Smooth muscle cell of the brain vasculature (primary cell): Measurements from ENCODE around the gene SPACA6.

Experiments used
- DNase-seq: peaks from one replicate; pipeline ENCODE4 v3.0.0-alpha.2; 2012; ENCODE audit warnings: low read depth, low spot score

SPACA6 gene

DNA sequence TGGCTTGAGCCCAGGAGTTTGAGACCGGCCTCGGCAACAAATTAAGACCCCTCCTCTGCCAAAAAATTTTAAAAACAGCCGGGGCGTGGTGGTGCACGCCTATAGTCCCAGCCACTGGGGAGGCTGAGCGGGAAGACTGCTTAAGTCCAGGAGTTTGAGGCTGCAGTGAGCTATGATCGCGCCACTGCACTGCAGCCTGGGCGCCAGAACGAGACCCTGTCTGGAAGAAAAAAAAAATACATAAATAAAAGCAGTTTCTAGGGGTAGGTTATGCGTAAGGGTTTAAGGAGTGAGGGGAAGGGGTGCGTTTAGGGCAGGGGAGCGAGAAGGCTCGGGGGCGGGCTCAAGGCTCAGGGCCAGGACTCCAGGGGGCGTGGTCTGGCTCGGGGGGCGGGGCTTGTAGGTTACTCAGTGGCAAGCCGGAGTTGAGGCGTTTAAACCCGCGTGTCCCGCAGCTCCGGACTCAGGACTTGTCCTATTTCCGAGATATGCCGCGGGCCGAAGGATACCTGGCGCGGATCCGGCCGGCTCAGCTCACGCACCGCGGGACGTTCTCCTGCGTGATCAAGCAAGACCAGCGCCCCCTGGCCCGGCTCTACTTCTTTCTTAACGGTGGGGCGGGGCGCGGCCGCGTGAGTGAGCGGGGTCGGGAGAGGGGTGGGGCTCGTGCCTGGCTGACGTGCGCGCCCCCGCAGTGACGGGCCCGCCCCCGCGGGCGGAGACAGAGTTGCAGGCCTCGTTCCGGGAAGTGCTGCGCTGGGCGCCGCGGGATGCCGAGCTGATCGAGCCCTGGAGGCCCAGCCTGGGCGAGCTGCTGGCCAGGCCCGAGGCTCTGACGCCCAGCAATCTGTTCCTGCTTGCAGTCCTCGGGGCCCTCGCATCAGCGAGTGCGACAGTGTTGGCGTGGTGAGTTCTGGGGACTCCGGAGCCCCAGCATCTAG lies 10.7 kb downstream of the SPACA6 start:
- DNase-seq, result peak; percentile 91

- DNase-seq, result no peak
Observed at GRCh38 chr19:51704626-51705025, 11.5 kb downstream of the SPACA6 start.

DNA sequence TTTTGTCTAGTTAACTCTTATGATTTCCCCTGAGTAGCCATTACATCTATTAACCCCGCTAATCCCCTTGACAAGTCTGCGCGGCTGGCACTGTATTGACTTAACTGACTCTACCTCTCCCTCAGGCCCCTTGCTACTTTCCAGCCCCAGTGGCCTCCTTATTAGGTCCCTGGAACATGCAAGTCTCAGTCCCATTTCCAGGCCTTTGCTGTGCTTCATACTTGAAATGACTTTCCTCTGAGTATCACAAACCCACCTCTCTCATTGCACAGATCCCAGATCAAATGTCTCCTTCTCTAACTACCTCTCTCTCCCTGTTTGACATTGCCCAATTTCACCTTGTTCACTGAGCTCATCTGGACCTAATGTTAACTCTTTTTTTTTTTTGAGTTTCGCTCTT lies 13.2 kb downstream of the SPACA6 start:
- DNase-seq, result no peak

DNA sequence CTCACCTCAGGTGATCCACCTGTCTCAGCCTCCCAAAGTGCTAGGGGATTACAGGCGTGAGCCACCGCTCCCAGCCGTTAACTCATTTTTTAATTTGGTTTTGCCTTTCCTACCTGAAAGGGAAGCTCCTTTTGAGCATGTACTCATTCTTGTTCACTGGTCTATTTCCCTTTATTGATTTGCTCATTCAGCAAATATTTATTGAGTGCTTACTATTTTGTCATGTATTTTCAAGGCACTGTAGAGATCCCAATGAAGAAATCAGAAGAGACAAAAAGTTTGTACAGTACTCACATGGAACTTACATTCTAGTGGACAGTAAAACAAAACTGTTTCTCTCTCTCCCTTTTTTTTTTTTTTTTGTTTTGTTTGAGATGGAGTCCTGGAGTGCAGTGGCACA lies 13.8 kb downstream of the SPACA6 start:
- no peak for DNase-seq

DNA sequence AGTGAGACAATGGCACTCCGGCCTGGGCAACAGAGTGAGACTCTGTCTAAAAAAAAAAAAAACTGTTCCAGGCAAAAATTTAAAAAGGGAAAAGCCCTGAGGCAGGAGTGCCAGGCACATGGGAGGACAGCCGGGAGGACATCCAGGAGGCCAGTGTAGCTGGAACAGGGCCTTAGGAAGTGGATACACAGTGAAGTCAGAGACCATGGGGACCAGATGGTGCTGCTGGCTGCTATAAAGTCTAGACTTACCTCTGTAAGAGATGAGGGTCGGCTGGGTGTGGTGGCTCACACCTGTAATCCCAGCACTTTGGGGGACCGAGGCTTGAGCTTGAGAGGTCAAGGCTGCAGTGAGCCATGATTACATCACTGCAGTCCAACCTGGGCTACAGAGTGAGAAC lies 15.7 kb downstream of the SPACA6 start:
- no peak for DNase-seq

GRCh38 chr19:51709575-51709974 lies 16.4 kb downstream of the SPACA6 start:
- DNase-seq, result no peak

DNA sequence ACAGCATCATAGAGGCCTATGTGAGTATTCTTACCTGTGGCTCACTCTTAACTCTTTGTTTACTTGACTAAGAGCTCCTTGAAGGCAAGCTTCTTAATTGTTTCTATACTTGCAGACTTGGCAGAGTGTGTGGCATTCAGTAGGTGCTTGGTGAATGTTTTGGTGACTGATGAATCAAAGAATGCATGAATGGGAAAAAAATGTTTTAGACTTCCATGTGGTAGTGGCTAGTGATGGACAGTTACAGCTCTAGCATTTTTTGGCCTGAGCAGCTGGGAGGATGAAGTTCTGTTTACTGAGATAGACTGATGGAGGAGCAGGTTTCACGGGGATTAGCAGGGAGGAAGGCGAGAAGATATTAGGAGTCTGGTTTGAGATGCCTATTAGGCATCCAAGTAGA lies 17.0 kb downstream of the SPACA6 start:
- no peak for DNase-seq

- no peak for DNase-seq
Observed at GRCh38 chr19:51711702-51712101, 18.6 kb downstream of the SPACA6 start.

GRCh38 chr19:51712461-51713081 lies 19.4 kb downstream of the SPACA6 start:
- DNase-seq, result no peak

DNA sequence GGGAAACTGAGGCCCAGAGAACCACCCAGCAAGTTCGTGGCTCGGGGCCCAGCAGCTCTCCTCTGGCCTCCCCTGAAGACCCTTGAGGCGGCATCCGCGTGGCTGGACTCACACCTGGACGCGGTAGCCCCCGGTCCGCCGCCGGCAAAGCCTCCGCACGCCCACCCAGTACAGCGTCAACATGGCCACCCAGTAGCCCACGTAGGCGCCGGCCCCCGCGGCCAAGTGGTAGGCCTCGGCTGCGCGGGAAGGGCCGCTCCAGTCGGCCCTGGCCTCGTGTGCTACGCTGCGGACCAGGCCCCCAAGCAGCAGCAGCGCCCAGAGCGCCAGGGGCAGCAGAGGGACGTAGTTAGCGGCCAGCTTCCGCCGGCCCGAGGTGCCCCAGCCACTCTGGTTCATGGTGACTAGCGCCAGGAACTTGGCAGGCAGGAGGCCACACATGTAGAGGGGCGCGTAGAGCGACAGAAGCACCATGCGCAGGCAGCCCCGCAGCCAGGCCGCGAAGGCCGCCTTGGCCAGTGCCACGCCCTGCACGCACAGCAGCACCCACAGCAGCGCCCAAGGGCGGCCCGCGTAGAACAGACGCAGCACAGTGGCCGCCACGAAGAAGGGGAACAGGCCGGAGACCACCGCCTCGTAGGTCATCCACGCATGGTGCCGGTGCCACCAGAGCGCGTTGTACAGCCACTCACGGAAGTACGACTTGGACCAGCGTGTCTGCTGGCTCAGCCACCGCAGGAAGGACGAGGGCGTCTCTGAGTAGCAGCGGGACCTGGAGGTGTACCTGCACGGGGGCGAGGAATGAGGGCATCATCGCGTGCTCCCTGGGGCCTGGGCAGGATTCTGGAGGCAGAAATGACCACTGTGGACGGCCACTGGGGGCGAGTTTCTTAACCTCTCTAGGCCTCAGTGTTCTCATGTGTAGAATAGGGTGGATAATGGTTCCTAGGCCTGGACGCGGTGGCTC lies 20.5 kb downstream of the SPACA6 start:
- no peak for DNase-seq

DNA sequence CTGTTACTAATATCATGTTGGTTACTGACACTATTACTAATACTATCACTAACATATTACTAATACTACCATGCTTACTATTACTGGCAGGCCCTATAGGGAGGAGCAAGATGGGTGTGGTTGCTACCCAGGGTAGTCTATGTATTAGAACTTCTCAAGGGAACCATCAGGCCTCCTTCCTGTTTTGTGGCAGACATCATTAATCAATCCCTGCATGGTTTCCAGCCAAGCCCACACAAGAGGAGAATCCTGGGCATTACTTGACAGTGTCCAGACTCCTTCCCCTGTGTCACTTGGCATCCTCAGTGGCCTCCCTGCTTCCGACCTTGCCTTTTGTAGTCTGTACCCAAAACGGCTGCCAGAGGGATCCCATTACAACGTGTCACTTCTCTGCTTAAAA lies 21.7 kb downstream of the SPACA6 start:
- DNase-seq, result no peak

- DNase-seq, result no peak
Observed at GRCh38 chr19:51715850-51716249, 22.7 kb downstream of the SPACA6 start.

DNA sequence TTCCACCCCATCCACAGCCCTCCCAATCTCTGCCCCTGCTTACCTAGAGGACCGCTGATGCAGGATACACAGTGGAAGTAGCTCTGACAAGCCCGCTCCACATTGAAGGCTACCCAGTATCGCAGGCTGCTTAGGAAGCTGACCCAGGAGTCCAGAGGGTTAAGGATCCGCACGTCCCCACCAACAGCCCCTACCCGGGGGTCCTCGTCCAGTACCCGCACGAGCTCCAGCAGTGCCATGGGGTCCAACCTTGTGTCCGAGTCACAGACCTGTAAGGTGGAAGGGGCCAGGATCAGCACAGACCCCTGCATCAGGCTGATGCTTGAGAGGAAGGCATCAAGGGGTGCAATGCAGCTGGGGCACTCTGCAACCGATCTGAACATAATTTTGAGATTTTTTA lies 23.8 kb downstream of the SPACA6 start:
- no peak for DNase-seq

GRCh38 chr19:51719251-51719988 lies 26.3 kb downstream of the SPACA6 start:
- no peak for DNase-seq

DNA sequence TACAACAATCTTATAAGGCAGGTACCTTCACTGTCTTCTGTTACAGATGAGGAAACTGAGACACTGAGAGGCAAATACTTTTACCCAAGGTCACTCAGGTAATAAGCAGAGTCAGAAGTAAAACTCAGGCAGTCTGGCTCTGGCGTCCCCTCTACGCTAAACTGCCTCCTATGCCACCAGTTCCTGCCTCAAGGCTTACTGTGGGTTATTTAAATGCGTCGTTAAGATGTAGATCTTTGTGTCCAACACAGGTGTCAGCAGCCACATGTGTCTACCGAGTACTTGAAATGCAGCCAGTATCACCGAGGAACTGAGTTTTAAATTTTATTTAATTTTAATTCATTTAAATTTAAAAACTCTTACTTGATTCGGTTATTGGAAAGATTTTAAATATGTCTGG lies 28.8 kb downstream of the SPACA6 start:
- no peak for DNase-seq

DNA sequence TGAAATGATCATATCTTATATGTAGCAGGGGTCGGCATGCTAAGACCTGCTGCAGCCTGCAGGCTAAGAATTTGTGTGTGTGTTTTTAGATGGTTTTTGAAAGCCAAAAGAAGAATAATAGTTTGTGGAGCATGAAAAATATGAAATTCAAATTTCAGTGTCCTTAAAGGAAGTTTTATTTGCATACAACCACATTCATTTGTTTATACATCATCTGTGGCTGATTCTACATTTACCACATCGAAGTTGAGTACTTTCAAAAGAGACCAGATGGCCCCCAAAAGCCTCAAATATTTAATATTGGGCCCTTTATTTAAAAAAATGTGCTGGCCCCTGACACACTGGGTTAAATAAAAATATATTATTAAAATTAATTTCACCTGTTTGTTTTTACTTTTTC lies 29.4 kb downstream of the SPACA6 start:
- DNase-seq, result no peak

GRCh38 chr19:51724543-51724942 lies 31.4 kb downstream of the SPACA6 start:
- DNase-seq, result no peak

DNA sequence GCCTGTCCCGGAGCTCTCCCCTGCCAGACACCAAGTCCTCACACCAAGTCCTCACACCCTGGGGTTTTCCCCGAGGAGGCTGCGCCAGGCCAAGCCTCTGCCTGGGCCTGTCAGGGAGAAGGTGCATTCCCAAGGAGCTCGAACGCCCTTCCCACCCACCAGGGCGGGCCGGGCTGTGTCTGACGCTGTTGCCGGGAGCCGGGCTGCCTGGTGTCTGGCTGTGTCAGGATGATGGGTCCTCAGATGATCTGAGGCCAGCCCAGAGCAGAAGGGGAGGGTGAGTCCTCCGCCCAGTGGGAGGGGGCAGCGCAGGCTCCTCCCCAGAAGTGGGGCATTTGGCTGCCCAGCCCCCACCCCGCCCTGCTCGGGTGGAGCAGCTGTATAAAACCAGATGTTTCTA lies 32.9 kb downstream of the SPACA6 start:
- DNase-seq, result no peak

- no peak for DNase-seq
Observed at GRCh38 chr19:51727349-51727880, 34.3 kb downstream of the SPACA6 start.

DNA sequence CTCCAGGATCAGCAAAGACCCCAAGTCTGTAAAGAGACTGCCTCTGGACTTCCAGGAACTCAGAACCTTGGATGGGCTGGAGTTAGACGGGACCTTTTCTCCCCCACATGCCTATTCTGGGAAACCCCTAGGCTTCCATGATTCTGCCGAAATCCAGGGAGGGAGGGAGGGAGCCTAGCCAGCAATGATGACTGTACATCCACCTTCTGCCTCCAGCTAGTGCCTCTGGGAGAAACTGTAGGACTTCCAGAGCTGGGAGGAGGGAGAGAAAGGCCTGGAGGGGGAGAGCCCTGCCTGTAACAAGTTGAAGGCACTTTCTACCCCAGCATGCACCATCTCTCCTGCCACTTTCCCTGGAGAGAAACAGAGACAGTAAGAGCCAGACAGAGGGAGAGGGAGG lies 36.7 kb downstream of the SPACA6 start:
- no peak for DNase-seq
